GM12874 (cell line): Measurements from ENCODE around the gene STX8.

Experiments used
- TF ChIP-seq, protein P1 (sequence below): IDR thresholded peaks from 2 replicates; pipeline ENCODE4 v1.5.1; 2011; ENCODE audit warnings: low read depth, mild to moderate bottlenecking, control low read depth, low read length, moderate library complexity; ENCODE audit not compliant: insufficient read depth

STX8 gene

GRCh38 chr17:9321890-9322289 is 253.7 kb downstream of the STX8 start:
- TF ChIP-seq, protein P1, sequence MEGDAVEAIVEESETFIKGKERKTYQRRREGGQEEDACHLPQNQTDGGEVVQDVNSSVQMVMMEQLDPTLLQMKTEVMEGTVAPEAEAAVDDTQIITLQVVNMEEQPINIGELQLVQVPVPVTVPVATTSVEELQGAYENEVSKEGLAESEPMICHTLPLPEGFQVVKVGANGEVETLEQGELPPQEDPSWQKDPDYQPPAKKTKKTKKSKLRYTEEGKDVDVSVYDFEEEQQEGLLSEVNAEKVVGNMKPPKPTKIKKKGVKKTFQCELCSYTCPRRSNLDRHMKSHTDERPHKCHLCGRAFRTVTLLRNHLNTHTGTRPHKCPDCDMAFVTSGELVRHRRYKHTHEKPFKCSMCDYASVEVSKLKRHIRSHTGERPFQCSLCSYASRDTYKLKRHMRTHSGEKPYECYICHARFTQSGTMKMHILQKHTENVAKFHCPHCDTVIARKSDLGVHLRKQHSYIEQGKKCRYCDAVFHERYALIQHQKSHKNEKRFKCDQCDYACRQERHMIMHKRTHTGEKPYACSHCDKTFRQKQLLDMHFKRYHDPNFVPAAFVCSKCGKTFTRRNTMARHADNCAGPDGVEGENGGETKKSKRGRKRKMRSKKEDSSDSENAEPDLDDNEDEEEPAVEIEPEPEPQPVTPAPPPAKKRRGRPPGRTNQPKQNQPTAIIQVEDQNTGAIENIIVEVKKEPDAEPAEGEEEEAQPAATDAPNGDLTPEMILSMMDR, result no peak

DNA sequence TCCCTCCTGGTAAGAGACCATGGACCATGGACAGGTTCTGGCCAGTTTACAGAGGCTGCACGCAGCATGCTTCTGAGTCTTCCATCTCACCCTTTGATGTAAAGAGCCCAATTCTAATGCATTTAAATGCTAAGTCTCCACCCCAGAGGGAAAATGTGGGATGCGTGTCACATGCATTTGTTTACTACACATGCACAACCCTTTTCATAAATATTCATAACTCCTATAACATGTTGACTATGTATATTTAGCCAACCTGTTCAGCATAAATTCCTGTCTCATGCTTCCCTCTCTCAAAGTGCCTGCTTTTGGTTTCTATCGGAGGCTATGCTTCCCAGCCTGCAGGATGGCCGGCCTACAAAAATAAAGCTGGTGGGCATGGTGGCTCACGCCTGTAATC is 260.3 kb downstream of the STX8 start:
- TF ChIP-seq, protein P1, result no peak

GRCh38 chr17:9313346-9313745 is 262.3 kb downstream of the STX8 start:
- TF ChIP-seq, protein P1, result no peak

- TF ChIP-seq, protein P1, result no peak
Measured at GRCh38 chr17:9309216-9309615, 266.4 kb downstream of the STX8 start.

DNA sequence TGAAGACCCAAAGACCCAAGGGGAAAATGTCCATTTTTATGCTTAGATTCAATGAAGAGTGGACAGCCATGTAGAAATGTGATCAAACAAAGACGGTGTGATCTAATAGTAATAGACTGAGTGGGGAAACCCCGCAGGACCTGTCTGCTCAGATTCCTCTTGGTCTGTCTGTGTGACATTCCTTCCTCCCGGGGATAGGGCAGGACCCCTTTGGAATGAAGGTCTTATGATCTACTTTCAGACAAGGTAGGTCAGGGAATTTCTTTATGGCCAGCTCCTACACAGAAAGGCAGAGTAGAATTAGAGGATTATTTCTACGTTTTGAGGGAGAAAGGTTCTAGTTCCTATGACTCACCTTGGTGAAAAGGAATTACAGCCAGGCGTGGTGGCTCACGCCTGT is 267.6 kb downstream of the STX8 start:
- TF ChIP-seq, protein P1, result no peak

- TF ChIP-seq, protein P1, result no peak
Measured at GRCh38 chr17:9307313-9307998, 268.2 kb downstream of the STX8 start.

DNA sequence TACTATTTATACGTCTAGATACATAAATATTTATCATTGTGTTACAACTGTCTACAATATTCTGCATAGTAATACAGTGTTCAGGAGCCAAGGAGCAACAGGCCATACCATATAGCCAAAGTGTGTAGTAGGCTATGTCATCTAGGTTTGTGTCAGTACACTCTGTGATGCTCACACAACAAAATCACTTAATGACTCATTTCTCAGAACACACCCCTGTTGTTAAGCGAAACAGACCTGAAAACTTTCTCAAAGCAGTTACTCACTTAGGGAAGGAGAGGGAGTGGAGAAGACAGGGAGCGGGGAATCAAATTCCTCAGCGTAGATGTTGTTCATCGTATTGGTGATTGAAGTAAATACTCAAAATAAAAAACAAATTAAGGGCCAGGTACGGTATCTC is 269.5 kb downstream of the STX8 start:
- TF ChIP-seq, protein P1, result no peak
